Endothelial cell of umbilical vein (primary cell): ENCODE results near the gene MAPRE2.

Source experiments
- CTCF ChIP-seq, 2 donors: IDR thresholded peaks; 1 replicate in 1 of 2; 2 replicates in 1 of 2; pipeline ENCODE4 v1.5.1; 2011; ENCODE audit warnings: low read length in 2 of 2, mild to moderate bottlenecking in 2 of 2, moderate library complexity in 2 of 2, control low read depth in 1 of 2, inconsistent platforms in 1 of 2, low read depth in 1 of 2; ENCODE audit not compliant: insufficient read depth in 1 of 2; ENCODE audit errors: extremely low read depth in 1 of 2
- GATA2 ChIP-seq: IDR thresholded peaks from 2 replicates; pipeline ENCODE4 v1.7.0; 2011; ENCODE audit warnings: low read depth, mild to moderate bottlenecking, moderate library complexity, mixed read lengths, low read length; ENCODE audit not compliant: insufficient read length, insufficient read depth
- POLR2A ChIP-seq: IDR thresholded peaks from 2 replicates; pipeline ENCODE4 v1.6.1; 2012; ENCODE audit warnings: low read depth, mild to moderate bottlenecking, control low read depth, low read length

GRCh38 chr18:35026407-35027061 lies 14.7 kb upstream of the MAPRE2 start:
- TF ChIP-seq CTCF (IDR thresholded peaks at IDR 0.05; ENCODE audit: extremely low read depth in 1 of 2, insufficient read depth in 1 of 2, low read depth in 1 of 2, low read length in 2 of 2) (peak in 1 of 2 donors; percentile 9), POLR2A (no peak), GATA2 (no peak)
